Tongue (tissue), 2 donors: ENCODE results near the gene CCL24. TPM values are rescaled to one million over a fixed set of nuclear protein-coding genes. Genes with fewer than 3 reads are reported as not detected.
"Not testable (repeated sequence)": the region's sequence is repeated elsewhere in the genome, so short reads cannot be mapped to it uniquely, and the experiment has no call there.

Experiments
- DNase-seq: peaks from one replicate; pipeline ENCODE4 v3.0.0-alpha.2; 2015
- total RNA-seq: library from RNA; depleted of rRNA; stranded (reverse); fragments of >200 nt; gene quantifications from one replicate; pipeline ENCODE4 v1.2.3, GENCODE V29; 2014

The CCL24 gene
- total RNA-seq, 1 donor from 2014 or later, result not detected

GRCh38 chr7:75779516-75779915 lies 34.1 kb downstream of the CCL24 start:
- not testable (repeated sequence) for DNase-seq

- DNase-seq, result not testable (repeated sequence)
Measured at GRCh38 chr7:75779035-75779434, 34.6 kb downstream of the CCL24 start.

GRCh38 chr7:75776295-75776971 lies 37.2 kb downstream of the CCL24 start:
- DNase-seq, result no peak

GRCh38 chr7:75773958-75774357 lies 39.6 kb downstream of the CCL24 start:
- DNase-seq, result not testable (repeated sequence)

- no peak for DNase-seq
Measured at GRCh38 chr7:75772081-75773077, 41.2 kb downstream of the CCL24 start, which contains the start of gene CCL26. TSS of gene CCL26 (minus strand) at chr7:75772211. CDS start at chr7:75772176, 35 bp downstream.

- DNase-seq, result no peak
Measured at GRCh38 chr7:75771224-75771623, 42.4 kb downstream of the CCL24 start.

GRCh38 chr7:75762350-75762917 lies 51.2 kb downstream of the CCL24 start:
- peak; percentile 82 for DNase-seq

GRCh38 chr7:75761801-75762200 lies 51.8 kb downstream of the CCL24 start:
- DNase-seq, result not testable (repeated sequence)

Other genes with a start within 250 kb of the CCL24 start
- 19.6 TPM for gene HIP1, start 74.9 kb downstream of the CCL24 start, total RNA-seq
- gene CCL26, start 41.6 kb downstream of the CCL24 start, total RNA-seq, result not detected
- gene RHBDD2, start 65.2 kb upstream of the CCL24 start, total RNA-seq, result 8.5 TPM
- gene POR, start 101.3 kb upstream of the CCL24 start, total RNA-seq, result 39.7 TPM
- 20.0 TPM for gene TMEM120A, start 180.8 kb upstream of the CCL24 start, total RNA-seq
- 17.6 TPM for gene STYXL1, start 234.2 kb upstream of the CCL24 start, total RNA-seq
- 78.9 TPM for gene MDH2, start 234.3 kb upstream of the CCL24 start, total RNA-seq